IPS-NIHi11 (cell line): Measurements from ENCODE around the gene ADIPOR2.

Experiments
- DNase-seq: peaks from one replicate; pipeline ENCODE4 v3.0.0; 2012; ENCODE audit warnings: mixed read lengths, low spot score

Gene ADIPOR2, protein sequence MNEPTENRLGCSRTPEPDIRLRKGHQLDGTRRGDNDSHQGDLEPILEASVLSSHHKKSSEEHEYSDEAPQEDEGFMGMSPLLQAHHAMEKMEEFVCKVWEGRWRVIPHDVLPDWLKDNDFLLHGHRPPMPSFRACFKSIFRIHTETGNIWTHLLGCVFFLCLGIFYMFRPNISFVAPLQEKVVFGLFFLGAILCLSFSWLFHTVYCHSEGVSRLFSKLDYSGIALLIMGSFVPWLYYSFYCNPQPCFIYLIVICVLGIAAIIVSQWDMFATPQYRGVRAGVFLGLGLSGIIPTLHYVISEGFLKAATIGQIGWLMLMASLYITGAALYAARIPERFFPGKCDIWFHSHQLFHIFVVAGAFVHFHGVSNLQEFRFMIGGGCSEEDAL

DNA sequence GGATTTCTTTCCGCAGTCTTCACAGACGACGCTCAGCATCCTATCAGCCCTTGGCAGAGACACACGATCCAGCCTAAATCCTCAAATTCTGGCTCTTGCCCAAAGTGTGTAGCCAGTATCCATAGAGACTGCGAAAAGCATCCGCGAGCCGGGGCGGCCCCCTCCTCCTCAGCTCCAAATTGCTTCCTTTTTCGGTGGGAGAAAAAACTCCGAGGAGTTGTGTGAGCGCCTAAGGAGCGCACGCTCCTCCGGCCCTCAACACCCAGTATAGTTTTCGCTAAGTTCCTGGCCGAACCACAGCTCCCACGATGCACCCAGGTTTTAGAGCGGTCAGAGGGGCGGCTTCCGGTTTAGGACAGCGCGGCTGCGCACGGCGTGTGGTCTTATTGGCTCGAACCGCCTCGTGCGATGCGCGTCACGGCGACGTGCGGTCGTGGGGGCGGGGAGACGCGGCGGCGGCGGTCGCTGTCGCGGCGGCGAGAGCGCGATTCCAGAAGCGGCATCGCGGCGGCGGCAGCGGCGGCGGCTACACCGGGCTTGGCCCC lies at the start of gene ADIPOR2:
Gene ADIPOR2 (plus strand): TSS at position 493 of the 545 bp plus-strand sequence. CDS start 63,274 bp downstream, outside the sequence.
- DNase-seq: peak; percentile 99

DNA sequence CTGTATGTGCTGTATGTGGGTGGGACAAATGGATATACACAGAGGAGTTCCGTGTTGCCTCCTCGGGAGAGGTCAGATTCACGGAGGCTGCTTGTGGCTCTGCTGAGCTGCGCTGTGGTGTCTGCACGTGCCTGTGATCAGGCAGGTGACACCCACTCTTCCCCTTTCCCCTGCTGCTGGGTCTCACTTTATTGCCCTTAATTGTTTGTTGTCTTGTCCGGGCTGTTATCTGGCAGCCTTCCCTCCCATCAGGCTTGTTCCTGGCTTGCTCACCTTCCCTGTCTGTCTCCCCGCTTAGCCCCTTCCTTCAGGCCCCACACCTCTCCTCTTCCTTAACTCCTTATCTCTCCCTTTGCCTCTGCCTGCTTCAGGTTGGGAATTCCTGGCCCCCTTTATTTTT lies 48.4 kb upstream of the ADIPOR2 start:
- DNase-seq: no peak

DNA sequence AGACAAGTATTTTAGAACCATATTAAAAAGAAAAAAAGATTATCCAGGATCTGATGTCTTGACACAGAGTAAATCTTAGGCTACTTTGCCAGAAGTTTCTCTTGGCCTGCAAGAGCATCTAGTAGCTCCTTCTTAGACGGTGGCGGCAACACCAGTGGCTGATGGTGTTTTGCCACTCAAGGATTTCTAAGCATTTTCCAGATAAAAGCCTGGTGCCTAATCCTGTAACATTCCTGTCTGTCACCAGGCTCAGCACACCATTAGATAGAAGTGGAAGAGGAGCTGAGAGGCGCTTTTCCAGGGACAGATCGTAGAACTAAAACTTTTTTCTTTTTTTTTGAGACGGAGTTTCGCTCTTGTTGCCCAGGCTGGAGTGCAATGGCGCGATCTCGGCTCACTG lies 47.8 kb upstream of the ADIPOR2 start:
- no peak for DNase-seq

DNA sequence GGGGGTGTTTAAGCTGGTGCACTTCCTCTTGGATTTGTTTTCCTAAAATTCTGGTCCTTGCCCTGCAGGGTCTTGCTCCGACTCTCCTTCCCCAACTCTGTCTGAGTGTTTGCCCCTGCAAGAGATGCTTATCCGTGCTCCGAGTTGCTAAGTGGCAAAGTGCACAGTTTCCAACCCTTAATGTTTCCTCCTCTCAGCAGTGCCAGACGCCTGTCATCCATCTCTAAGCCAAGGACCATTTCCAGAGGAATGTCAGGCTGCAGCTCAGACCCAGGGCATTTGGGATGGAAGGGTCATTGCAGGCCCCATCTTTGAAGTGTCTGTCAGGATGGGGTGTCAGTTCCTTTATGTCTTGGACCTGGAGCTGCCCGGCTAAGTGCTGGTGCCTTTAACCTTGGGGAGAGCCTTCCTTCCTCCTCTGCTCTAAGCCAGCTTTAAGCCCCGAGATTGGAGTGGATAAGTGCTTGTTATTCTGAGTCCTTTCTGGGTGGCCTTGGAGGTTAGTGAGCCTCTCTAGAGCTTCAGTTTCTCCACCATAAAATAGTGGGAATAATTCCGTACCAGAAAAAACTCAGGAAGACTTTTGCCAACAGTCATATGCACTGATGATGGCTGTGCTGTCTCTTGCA lies 46.9 kb upstream of the ADIPOR2 start:
- DNase-seq: no peak

DNA sequence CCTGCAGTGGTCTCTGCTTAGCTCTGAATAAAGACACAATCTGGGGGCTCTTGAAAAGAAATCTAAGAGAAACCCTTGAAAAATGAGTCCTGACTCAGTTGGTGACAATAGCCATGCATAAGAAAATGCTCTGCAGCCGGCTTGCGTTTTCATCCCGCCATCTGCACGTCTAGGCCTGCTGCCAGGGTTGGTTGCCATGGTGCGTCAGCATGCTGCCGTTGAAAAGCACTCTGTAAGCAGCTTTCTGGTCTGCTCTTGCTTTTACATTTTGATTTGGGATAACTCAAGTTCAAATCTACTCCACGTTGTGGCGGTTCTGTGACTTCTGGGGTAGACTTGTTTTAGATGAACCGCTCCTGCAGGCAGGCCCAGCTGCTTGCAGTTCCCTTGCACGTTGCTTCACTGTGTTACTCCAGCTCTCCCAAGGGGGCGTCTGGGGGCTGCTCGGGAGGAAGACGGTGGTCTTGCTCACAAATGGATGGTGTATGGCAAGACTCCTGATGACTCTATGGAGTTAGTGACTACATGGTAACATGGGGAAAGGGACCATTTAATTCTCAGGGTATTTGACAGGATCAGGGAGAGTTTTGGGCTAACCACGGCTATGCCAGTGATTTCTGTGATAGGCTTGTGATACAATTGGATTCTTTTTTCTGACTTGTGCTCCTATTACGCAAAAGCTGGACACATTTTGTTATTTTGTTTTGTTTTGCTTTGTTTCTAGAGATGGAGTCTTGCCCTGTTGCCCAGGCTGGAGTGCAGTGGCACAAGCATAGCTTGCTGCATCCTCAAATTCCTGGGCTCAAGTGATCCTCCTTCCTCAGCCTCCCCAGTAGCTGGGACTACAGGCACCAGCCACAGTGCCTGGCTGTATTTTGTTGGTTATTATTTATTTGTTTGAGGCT lies 46.1 kb upstream of the ADIPOR2 start:
- no peak for DNase-seq

DNA sequence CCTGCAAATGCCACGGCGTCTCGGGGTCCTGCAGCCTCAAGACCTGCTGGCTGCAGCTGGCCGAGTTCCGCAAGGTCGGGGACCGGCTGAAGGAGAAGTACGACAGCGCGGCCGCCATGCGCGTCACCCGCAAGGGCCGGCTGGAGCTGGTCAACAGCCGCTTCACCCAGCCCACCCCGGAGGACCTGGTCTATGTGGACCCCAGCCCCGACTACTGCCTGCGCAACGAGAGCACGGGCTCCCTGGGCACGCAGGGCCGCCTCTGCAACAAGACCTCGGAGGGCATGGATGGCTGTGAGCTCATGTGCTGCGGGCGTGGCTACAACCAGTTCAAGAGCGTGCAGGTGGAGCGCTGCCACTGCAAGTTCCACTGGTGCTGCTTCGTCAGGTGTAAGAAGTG lies 45.1 kb upstream of the ADIPOR2 start:
- DNase-seq: no peak

DNA sequence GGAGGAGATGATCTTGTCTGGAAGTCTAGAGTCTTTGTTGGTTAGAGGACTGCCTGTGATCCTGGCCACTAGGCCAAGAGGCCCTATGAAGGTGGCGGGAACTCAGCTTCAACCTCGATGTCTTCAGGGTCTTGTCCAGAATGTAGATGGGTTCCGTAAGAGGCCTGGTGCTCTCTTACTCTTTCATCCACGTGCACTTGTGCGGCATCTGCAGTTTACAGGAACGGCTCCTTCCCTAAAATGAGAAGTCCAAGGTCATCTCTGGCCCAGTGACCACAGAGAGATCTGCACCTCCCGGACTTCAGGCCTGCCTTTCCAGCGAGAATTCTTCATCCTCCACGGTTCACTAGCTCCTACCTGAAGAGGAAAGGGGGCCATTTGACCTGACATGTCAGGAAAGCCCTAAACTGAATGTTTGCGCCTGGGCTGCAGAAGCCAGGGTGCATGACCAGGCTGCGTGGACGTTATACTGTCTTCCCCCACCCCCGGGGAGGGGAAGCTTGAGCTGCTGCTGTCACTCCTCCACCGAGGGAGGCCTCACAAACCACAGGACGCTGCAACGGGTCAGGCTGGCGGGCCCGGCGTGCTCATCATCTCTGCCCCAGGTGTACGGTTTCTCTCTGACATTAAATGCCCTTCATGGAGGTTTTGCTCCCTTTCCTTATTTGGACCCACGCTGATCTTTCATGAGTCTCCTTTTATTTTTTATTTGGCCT lies 44.1 kb upstream of the ADIPOR2 start:
- no peak for DNase-seq

DNA sequence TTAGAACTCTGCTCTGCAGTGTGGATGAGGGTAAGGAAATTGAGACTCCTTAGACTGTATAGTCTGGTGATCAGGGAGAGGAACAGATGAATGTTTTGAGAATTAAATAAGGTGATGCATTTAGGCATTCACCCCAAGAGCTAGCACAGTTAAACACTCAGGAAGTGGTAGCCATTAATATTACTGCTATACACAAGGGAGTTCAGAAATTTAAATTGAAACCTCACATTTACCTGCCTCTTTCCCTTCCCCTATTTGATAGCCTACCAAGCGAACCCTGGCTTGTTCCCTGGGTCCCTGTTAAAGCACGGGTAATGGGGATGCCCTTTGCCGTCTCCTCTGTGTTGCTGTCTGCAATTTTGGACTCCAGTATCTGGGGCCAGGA lies 43.6 kb upstream of the ADIPOR2 start:
- DNase-seq: no peak

DNA sequence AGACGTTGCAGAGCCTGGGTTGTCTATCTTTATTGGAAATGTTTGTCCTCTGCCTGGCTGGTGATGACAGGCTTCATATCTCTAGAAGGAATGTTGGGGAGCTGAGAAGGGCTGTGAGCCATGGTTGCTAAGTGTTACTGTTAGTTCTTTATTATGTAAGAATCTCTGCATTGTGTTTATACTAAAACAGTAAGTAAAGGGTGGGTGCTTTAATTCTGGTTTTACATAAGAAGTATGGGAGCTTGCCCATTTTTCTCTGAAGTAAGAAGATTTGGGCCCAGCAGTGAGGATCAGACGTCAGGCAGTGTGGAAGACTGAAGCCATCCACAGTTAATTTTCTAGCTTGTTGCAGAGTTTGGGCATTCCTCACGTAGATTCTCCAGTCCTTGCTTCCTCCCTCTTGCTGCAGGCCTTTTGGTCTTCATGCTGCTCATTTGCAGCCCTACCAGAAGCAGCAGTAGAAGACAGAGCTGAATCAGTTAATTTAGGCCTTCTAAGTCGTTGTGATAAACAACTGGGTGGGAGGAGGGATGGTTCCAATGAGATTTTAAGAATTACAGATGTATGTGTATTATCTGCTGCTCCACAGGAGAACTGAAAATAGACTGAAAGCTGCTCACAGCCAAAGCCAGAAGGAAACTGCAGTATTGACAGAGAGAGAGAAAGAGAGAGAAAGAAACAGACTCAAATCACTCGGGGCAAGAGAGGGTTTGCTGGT lies 40.5 kb upstream of the ADIPOR2 start:
- DNase-seq: no peak

DNA sequence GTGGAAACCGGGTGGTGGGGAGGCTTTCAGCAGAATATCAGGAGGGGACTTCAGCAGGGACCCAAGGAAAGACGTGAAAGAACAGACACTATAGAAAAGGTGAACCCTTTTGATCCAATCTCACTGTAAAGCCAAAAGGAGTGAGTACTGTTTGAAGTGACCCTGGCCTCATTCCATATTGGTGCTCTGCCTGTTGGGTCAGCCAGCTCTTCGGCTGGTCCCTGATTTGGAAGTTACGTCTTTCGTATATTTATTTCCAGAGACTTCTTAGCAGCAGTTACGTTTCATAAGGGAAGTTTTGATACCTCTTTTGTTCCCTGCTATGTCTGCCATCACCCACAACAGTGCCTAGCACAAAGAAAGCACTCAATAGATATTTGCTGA lies 39.9 kb upstream of the ADIPOR2 start:
- DNase-seq: no peak

DNA sequence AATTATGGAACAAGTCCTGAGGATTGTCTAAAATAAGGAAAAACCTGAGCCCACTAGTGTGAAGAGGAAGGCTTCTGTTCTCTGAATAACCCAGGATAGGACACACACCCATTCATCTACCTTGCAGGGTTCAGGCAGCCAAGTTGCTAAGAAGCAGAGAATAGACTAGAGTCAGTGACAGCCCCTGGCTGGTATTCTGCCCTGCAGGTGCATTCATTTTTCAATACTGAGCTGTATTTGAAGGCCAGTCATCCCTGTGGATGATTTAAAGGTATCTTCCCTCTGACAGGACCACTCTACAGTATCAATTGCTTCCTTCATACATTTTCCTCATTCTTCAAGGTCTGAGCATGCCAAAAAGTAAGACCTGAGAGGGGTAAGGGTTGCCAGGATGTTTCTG lies 38.9 kb upstream of the ADIPOR2 start:
- DNase-seq: no peak

DNA sequence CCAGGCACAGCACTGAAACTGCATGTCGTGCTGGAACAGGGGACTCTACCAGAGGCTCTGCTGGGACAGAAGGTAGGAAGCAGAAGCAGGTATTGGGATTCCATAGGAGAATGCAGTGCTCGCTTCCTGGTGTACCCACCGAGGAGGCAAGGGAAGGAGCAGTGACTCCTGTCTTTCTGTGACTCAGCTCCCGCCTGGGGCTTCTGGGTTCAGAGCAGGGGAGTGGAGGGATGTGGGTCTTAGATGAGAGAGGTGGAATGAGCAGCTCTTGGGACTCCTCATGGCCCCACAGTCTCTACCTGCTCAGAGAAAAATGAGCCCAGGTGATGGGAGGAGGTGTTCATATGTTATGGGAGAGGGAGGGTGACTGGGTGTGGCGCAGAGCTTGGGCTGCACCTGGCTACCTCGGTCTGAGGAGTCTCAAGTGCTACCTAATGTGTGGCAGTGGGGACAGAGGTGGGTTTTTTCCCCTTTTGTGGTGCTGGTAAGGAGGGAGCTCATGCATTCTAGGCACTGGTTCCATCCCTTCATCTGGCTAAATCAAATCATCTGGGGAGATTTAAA lies 35.6 kb upstream of the ADIPOR2 start:
- DNase-seq: no peak

DNA sequence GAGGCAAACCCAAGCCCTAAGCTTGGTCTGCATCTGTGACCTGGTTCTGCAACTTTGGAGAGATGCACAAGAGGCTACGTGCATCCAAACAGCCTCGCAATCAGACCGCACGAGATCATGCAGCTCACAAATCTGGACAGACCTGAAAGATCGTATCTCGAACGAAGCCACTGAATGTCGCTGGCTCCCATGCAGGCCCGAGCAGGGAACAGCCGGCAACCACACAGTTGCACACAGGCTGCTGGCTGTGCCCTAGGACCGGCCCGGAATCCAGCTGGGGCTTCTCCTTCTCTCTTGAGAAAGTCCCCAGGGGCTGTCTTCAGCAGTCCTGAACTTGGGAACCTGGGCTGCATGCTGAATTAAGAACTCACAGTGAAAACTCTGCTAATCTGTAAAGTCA lies 34.0 kb upstream of the ADIPOR2 start:
- DNase-seq: no peak

DNA sequence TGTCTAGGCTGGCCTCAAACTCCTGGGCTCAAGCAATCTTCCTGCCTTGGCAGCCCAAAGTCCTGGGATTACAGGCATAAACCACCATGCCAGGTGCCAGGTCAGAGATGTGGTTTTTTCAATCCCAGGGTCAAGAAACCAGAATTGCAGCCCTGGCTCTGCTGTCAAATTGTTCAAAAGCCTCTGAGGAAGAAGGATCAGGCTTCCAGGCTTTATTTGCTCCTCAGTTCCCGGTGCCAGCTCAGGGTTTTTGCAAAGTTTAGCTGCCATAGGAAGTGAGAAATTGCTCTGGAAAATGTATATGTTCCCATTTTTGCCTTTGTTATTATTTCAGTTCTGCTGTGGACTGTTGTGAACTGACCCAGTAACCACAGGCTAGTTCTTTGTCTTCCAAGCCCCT lies 33.2 kb upstream of the ADIPOR2 start:
- DNase-seq: no peak

DNA sequence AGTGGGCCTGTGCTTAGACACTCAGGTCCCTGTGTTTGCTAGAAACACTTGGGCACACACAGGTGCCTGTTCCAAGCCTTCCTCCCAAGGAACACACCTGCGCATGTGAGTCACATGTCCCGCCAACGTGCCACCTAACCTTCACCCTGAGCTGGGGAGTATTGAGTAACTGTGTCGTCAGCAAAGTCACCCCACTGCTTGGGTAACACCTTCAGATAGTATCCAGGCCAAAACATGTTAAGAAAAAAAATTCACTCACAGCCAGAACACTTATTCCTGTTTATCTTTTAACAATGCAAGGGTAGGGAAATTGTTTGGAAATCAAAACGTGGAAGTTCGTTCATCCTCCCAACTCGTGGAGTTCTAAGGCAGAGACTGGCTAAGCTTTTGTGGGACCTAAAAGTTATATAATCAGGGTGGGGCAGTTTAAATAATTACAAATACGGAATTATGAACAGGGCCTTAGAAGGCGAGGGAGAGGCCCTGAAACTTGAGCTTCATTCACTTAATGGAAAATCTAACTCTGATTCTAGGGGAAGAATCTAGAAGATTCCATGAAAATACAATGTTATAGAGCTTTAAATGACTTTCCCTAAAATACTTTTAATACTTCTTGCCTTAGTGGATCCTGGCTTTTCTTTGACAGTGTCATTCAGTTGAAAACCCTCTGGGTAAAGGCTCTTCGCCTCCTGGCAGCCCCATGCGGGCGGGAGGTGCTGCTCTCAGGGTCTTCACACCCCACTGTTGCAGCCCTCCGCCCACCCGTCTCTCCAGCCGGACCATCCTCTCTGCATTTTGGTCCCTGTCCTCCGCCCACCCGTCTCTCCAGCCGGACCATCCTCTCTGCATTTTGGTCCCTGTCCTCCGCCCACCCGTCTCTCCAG lies 30.3 kb upstream of the ADIPOR2 start:
- DNase-seq: no peak

DNA sequence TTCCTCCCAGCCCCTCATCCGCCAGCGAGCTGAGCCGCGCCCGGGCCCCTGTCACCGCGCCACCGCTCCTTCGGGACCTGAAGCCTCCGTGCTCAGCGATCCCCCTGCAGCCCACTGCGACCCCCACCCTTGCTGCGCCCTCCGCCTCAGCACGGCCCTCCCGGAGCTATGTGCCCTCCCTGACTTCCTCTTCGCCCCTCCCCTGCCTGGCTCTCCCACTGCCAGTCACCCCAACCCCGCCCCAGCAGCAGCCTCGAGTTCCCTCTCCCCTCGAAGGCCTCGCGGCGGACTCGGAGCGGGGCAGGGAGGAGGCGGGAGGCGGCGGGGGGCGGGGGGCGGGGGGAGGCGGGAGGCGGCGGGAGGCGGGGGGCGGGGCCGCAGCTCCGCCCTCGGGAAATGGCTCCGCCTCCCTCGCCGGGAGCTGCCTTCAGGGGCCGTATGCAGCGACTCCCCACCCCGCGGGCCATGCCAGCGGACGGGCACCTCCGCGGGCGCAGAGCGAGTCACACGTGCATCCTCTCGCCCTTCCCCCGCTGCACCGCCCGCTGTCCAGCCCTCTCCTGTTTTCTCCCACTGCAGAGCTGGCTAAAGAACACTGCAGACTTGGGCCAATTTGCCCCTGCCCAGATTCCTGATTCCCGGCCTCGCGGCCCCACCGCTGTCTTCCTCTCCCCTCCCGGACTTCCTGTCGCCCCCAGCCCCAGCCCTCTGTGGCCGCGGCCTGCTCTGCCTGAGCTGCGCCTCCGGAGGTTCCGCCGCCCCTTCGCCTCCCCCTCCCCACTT lies 29.1 kb upstream of the ADIPOR2 start:
- peak; percentile 83 for DNase-seq

DNA sequence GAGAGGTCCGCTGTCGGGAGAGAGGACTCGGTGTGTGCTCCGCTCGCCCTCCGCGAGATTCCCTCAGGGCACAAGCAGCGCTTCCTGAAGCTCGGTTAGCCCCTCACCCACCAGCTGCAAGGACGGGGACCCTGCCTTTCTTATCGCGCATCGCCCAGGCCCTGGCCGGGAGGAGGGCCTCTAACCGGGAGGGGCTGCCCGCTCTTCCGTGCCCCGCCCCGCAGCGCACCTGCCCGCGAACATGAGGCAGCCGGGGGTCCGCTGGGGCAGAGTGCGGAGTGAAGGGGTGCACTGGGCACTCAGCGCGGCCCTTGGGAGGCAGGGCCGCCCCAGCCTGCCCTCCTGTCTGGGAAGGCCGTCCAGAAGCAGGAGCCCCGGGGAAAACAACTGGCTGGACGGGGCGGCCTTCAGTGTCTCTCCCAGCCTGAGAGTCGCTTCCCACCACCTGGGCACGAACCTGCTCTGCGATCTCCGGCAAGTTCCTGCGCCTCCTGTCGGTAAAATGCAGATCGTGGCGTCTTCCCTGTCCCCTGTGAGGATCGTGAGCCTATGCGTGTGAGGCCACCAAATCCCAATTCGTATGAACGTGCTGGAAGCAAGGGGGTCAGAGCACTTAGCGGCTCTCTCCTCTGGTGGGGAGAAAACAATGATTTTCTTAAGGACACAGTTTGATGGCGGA lies 28.0 kb upstream of the ADIPOR2 start:
- DNase-seq: peak; percentile 74

DNA sequence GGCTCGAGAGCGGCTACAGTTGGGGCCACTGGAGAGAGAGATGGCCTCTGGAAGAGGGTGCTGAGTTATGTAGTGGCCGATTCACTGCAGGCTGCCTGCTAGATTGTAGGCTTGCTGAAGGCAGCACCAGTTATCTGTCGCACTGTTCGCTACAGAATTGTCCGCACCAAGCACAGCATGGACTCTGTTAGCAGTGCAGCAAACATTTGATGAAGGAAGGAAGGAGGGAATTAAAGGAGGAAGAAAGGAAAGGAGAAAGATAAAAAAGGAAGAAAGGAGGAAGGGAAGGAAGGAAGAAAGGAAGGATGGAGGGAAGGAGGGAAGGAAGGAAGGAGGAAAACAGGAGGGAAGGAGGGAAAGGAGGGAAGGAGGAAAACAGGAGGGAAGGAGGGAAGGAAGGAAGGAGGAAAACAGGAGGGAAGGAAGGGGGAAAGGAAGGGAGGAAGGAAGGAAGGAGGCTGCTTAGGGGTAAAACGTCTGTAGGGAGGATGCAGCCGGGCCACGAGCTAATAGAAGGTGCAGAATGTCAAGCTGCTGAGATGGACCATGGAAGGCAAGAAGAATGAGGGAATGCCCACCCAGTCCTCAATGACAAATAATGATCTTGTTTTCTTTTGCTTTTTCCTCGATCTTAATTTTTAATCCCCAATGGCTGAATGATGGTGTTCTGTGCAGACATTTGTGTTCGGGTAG lies 27.3 kb upstream of the ADIPOR2 start:
- DNase-seq: no peak
